ENCODE data around the gene WRNIP1.

- TF ChIP-seq TAF1 (IDR thresholded peaks at IDR 0.05; ENCODE audit: low read depth) (no peak), EP300 (IDR thresholded peaks at IDR 0.05; ENCODE audit: borderline replicate concordance) (no peak), CEBPB (IDR thresholded peaks at IDR 0.05) (no peak), USF1 (IDR thresholded peaks at IDR 0.05) (no peak), YY1 (IDR thresholded peaks at IDR 0.05; ENCODE audit: low read depth) (no peak), CREB1 (IDR thresholded peaks at IDR 0.05; ENCODE audit: low read depth) (no peak), FOXM1 (IDR thresholded peaks at IDR 0.05; ENCODE audit: borderline replicate concordance, low read depth) (no peak), NFIC (IDR thresholded peaks at IDR 0.05) (no peak)
- TF ChIP-seq, protein P1, sequence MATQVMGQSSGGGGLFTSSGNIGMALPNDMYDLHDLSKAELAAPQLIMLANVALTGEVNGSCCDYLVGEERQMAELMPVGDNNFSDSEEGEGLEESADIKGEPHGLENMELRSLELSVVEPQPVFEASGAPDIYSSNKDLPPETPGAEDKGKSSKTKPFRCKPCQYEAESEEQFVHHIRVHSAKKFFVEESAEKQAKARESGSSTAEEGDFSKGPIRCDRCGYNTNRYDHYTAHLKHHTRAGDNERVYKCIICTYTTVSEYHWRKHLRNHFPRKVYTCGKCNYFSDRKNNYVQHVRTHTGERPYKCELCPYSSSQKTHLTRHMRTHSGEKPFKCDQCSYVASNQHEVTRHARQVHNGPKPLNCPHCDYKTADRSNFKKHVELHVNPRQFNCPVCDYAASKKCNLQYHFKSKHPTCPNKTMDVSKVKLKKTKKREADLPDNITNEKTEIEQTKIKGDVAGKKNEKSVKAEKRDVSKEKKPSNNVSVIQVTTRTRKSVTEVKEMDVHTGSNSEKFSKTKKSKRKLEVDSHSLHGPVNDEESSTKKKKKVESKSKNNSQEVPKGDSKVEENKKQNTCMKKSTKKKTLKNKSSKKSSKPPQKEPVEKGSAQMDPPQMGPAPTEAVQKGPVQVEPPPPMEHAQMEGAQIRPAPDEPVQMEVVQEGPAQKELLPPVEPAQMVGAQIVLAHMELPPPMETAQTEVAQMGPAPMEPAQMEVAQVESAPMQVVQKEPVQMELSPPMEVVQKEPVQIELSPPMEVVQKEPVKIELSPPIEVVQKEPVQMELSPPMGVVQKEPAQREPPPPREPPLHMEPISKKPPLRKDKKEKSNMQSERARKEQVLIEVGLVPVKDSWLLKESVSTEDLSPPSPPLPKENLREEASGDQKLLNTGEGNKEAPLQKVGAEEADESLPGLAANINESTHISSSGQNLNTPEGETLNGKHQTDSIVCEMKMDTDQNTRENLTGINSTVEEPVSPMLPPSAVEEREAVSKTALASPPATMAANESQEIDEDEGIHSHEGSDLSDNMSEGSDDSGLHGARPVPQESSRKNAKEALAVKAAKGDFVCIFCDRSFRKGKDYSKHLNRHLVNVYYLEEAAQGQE (IDR thresholded peaks at IDR 0.05; ENCODE audit: low read depth): no peak
These were observed 32.6 kb upstream of the WRNIP1 start for GRCh38 chr6:2732503-2733089.

Measured in Ishikawa (cell line).